ENCODE measurements around the gene MEGF11. TPM values are rescaled to one million over a fixed set of nuclear protein-coding genes. Genes with fewer than 3 reads are reported as not detected.

MEGF11 gene
- total RNA-seq, 1 donor from 2014 or later = 0.25 TPM

DNA sequence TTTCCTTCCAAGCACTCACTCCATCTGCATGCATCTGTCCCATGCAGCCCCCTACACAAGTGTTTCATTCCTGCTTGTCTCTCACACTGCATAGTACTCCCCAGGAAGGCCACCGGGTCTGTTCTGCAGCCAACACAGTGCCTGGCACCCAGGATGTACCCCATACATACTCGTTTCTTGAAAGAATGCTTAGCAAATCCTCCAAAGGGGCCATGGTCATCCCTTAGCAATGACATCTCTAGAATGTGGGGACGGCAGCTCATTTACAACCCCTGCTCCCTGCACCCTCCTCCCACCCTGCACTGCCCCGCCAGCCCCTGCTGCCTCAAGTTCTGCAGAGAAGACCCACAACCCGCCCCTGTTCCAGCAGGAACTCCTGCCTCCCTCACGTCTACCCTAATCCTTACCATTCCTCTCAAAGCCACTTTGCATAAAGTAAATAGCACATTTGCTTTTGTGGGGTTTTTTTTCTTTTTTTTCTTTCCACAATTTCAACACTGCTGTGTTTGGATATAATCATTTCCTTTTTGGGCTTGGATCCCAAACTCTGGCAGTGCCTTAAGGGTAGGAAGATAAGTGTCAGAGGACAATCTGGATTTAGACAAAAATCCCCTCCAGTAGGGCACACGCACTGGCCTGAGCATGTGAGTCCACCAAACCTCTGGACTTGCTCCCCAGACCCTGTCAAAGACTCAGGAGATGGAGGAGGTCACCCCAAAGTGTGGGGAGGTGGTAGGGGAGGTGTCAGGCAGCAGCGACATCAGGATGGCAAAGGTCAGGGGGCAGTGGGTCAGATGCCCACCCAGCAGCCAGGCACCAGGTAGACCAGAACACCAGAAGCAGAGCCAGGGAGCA, 68.4 kb downstream of the MEGF11 start:
- Histone ChIP-seq H3K27ac (no peak overlapping the region), H3K4me3 (no peak overlapping the region), H3K4me1 (no peaks in the 10 kb centered on the region), H3K9me3 (no peaks in the 10 kb centered on the region), H3K36me3 (no peaks in the 10 kb centered on the region), H3K27me3 (no peaks in the 10 kb centered on the region)
- intact Hi-C loops (cut with DNase I) = no loop called here
- TF ChIP-seq, protein P1, sequence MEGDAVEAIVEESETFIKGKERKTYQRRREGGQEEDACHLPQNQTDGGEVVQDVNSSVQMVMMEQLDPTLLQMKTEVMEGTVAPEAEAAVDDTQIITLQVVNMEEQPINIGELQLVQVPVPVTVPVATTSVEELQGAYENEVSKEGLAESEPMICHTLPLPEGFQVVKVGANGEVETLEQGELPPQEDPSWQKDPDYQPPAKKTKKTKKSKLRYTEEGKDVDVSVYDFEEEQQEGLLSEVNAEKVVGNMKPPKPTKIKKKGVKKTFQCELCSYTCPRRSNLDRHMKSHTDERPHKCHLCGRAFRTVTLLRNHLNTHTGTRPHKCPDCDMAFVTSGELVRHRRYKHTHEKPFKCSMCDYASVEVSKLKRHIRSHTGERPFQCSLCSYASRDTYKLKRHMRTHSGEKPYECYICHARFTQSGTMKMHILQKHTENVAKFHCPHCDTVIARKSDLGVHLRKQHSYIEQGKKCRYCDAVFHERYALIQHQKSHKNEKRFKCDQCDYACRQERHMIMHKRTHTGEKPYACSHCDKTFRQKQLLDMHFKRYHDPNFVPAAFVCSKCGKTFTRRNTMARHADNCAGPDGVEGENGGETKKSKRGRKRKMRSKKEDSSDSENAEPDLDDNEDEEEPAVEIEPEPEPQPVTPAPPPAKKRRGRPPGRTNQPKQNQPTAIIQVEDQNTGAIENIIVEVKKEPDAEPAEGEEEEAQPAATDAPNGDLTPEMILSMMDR (IDR thresholded peaks at IDR 0.05) = no peak
- TF ChIP-seq POLR2AphosphoS5 (IDR thresholded peaks at IDR 0.05; ENCODE audit: insufficient read depth in 1 of 2, low read depth in 1 of 2) = no peak
- no peak for DNase-seq (ENCODE audit: extremely low spot score in 2 of 2)

- intact Hi-C loops (cut with DNase I) = no loop called here
- Histone ChIP-seq H3K36me3 (no peaks in the 10 kb centered on the region), H3K27me3 (no peaks in the 10 kb centered on the region), H3K4me3 (no peak overlapping the region), H3K9me3 (no peaks in the 10 kb centered on the region), H3K27ac (no peak overlapping the region), H3K4me1 (no peaks in the 10 kb centered on the region)
- DNase-seq (ENCODE audit: extremely low spot score in 2 of 2) = no peak
- TF ChIP-seq, protein P1 (IDR thresholded peaks at IDR 0.05) = no peak
- TF ChIP-seq POLR2A (IDR thresholded peaks at IDR 0.05) (no peak), POLR2AphosphoS5 (IDR thresholded peaks at IDR 0.05; ENCODE audit: insufficient read depth in 1 of 2, low read depth in 1 of 2) (no peak)
Measured at GRCh38 chr15:66184492-66184891, 69.1 kb downstream of the MEGF11 start.

DNA sequence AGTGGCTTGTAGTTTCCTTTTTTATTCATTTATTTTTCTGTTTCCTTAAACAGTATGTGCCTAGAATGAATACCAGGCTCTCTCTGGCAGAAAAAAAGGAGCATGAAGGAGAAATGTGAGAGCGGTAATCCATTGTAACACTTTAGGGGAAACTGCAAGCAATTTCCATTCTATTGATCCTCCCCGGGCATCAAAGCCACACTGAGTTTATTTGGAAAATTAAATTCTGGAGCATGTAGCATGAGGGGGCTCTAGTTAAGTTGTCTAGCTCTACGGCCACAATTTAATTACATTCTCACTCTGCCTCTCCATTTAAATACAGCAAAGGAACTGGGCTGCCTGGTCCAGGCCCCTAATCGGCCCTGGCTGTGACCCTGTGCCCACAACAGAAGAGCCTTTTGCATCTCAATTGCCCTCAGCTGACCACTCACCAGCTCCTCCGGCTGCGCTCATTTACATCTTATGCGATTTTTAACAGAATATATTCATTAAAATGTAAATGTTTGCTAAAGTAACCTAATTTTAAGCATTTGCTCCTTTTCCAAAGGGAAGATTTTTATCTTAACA, 72.9 kb downstream of the MEGF11 start:
- Histone ChIP-seq H3K27ac (no peak overlapping the region), H3K27me3 (no peaks in the 10 kb centered on the region), H3K9me3 (no peaks in the 10 kb centered on the region), H3K4me3 (no peak overlapping the region), H3K4me1 (no peaks in the 10 kb centered on the region), H3K36me3 (no peaks in the 10 kb centered on the region)
- DNase-seq (ENCODE audit: extremely low spot score in 2 of 2) = no peak
- intact Hi-C loops (cut with DNase I) = no loop called here
- TF ChIP-seq, protein P1 (IDR thresholded peaks at IDR 0.05) = no peak
- TF ChIP-seq POLR2A (IDR thresholded peaks at IDR 0.05) (no peak), POLR2AphosphoS5 (IDR thresholded peaks at IDR 0.05; ENCODE audit: insufficient read depth in 1 of 2, low read depth in 1 of 2) (no peak)

GRCh38 chr15:66178531-66178910, 75.0 kb downstream of the MEGF11 start:
- Histone ChIP-seq H3K4me1 (no peaks in the 10 kb centered on the region), H3K4me3 (no peak overlapping the region), H3K27ac (no peak overlapping the region), H3K27me3 (no peaks in the 10 kb centered on the region), H3K36me3 (no peaks in the 10 kb centered on the region), H3K9me3 (no peaks in the 10 kb centered on the region)
- intact Hi-C loops (cut with DNase I) = no loop called here
- no peak for TF ChIP-seq POLR2A (IDR thresholded peaks at IDR 0.05)
- TF ChIP-seq POLR2AphosphoS5 (IDR thresholded peaks at IDR 0.05; ENCODE audit: insufficient read depth in 1 of 2, low read depth in 1 of 2) = no peak
- TF ChIP-seq, protein P1 (IDR thresholded peaks at IDR 0.05) = no peak
- DNase-seq (ENCODE audit: extremely low spot score in 2 of 2) = no peak
